HCT116 (cell line): ENCODE results near the gene NKAIN4. TPM values are rescaled to one million over a fixed set of nuclear protein-coding genes. Genes with fewer than 3 reads are reported as not detected.

ENCODE experiments used
- ATAC-seq: fragments of 200-7000 bp; cut with Tn5 transposase; 2 replicates; pipeline ENCODE4 v1.9.1; 2020; ENCODE audit warnings: mild to moderate bottlenecking, moderate library complexity
- BruUV-seq: library from RNA; stranded (reverse); fragments of 400-500 nt; replicated peaks from 2 replicates; lab custom pipeline; 2021; lab: Mats Ljungman, UMichigan
- CTCF ChIA-PET: fragments of 300-600 bp; sonication (Branson Sonifier 250); formaldehyde crosslinking; loops from one replicate; lab custom pipeline; 2021; ENCODE audit warnings: antibody characterized with exemption; lab: Charles Lee
- POLR2A ChIA-PET: fragments of 300-600, 350-600 bp; sonication (Branson Sonifier 250); formaldehyde crosslinking; loops from one replicate; lab custom pipeline; 2021; ENCODE audit warnings: antibody characterized with exemption; lab: Charles Lee
- RAD21 ChIA-PET, 2 experiments: fragments of 300-600 bp; sonication (Branson Sonifier 250); formaldehyde crosslinking; loops; one replicate each; lab custom pipeline; 2023; ENCODE audit warnings: low total read pairs in 2 of 2; ENCODE audit not compliant: uncharacterized antibody in 2 of 2, unreplicated experiment in 2 of 2, low non-redundant PET in 1 of 2; lab: Charles Lee
- DNase-seq: peaks from one replicate; pipeline ENCODE4 v3.0.0-alpha.2; 2010; ENCODE audit warnings: low read depth, low spot score
- H2AFZ ChIP-seq: fragments of 200-600 bp; shearing (Covaris generic), sonication (generic); 2 replicates; pipeline ENCODE4 v1.6.1; 2017; ENCODE audit warnings: low read depth, mixed run types, mixed read lengths, antibody characterized with exemption, low read length; ENCODE audit not compliant: poor library complexity, severe bottlenecking
- H3K27ac ChIP-seq: 2 replicates; pipeline ENCODE4 v1.5.1; 2012; ENCODE audit warnings: low read depth, low read length
- H3K27me3 ChIP-seq: fragments of 200-600 bp; sonication (generic); 2 replicates; pipeline ENCODE4 v1.6.1; 2016; ENCODE audit warnings: mixed run types, low read length, mixed read lengths; ENCODE audit not compliant: insufficient read depth
- H3K36me3 ChIP-seq, 2 experiments: fragments of 200-500 bp in 1 of 2; fragments of 200-600 bp in 1 of 2; sonication (Bioruptor generic) in 1 of 2; sonication (generic) in 1 of 2; 2 replicates each; pipeline versions ENCODE4 v1.5.1 to v1.6.1; 2014 to 2016; ENCODE audit warnings: low read length in 2 of 2, inconsistent platforms in 1 of 2, mixed read lengths in 1 of 2, mixed run types in 1 of 2; ENCODE audit not compliant: insufficient read depth in 2 of 2, control insufficient read depth in 1 of 2
- H3K4me1 ChIP-seq, 2 experiments: fragments of 200-600 bp in 1 of 2; sonication (generic) in 1 of 2; 2 replicates each; pipeline versions ENCODE4 v1.5.1 to v1.6.1; 2012 to 2017; ENCODE audit warnings: low read length in 2 of 2, inconsistent platforms in 1 of 2, mild to moderate bottlenecking in 1 of 2, mixed read lengths in 1 of 2, mixed run types in 1 of 2, moderate library complexity in 1 of 2; ENCODE audit not compliant: insufficient read depth in 2 of 2, control insufficient read depth in 1 of 2
- H3K4me2 ChIP-seq: fragments of 200-600 bp; sonication (generic); 2 replicates; pipeline ENCODE4 v1.6.1; 2017; ENCODE audit warnings: mixed run types, low read length, mixed read lengths
- H3K4me3 ChIP-seq, 2 experiments: fragments of 200-600 bp in 1 of 2; sonication (generic) in 1 of 2; replicated peaks in 1 of 2; 2 replicates each; pipeline ENCODE4 v1.5.1; 2011 to 2016; ENCODE audit warnings: low read length in 2 of 2, control low read depth in 1 of 2, low read depth in 1 of 2, mild to moderate bottlenecking in 1 of 2, mixed read lengths in 1 of 2, mixed run types in 1 of 2
- H3K79me2 ChIP-seq: fragments of 200-600 bp; sonication (generic); 2 replicates; pipeline ENCODE4 v1.6.1; 2017; ENCODE audit warnings: mild to moderate bottlenecking, mixed run types, low read length, moderate library complexity, mixed read lengths; ENCODE audit not compliant: insufficient read depth
- H3K9ac ChIP-seq: fragments of 200-600 bp; sonication (generic); 2 replicates; pipeline ENCODE4 v1.6.1; 2016; ENCODE audit warnings: low read length, mixed read lengths
- H3K9me2 ChIP-seq: fragments of 200-600 bp; sonication (generic), shearing (Covaris generic); 2 replicates; pipeline ENCODE4 v1.6.1; 2017; ENCODE audit warnings: mixed run types, mild to moderate bottlenecking, moderate library complexity; ENCODE audit not compliant: insufficient read depth
- H3K9me3 ChIP-seq, 2 experiments: fragments of 200-500 bp in 1 of 2; fragments of 200-600 bp in 1 of 2; sonication (Bioruptor generic) in 1 of 2; sonication (generic) in 1 of 2; 2 replicates each; pipeline ENCODE4 v1.6.1; 2014 to 2017; ENCODE audit warnings: low read length in 2 of 2, mixed read lengths in 2 of 2, inconsistent platforms in 1 of 2, low read depth in 1 of 2, mild to moderate bottlenecking in 1 of 2, mixed run types in 1 of 2, moderate library complexity in 1 of 2; ENCODE audit not compliant: control insufficient read depth in 1 of 2, insufficient read depth in 1 of 2
- H4K20me1 ChIP-seq: fragments of 200-600 bp; sonication (generic), shearing (Covaris generic); 2 replicates; pipeline ENCODE4 v1.6.1; 2017; ENCODE audit warnings: mixed run types, mild to moderate bottlenecking, moderate library complexity; ENCODE audit not compliant: insufficient read depth
- CTCF ChIP-seq, 3 experiments: fragments of 200-600 bp in 1 of 3; sonication (generic) in 1 of 3; IDR thresholded peaks in 2 of 3; conservative IDR thresholded peaks in 1 of 3; 2 replicates each; pipeline ENCODE4 v1.5.1; 2012 to 2017; ENCODE audit warnings: low read depth in 2 of 3, low read length in 2 of 3, antibody characterized with exemption in 1 of 3, borderline replicate concordance in 1 of 3, control low read depth in 1 of 3, mild to moderate bottlenecking in 1 of 3, mixed read lengths in 1 of 3, mixed run types in 1 of 3, moderate library complexity in 1 of 3; ENCODE audit not compliant: insufficient read depth in 1 of 3
- EGR1 ChIP-seq: IDR thresholded peaks from 2 replicates; pipeline ENCODE4 v1.6.1; 2012; ENCODE audit warnings: low read depth
- ELF1 ChIP-seq: IDR thresholded peaks from 2 replicates; pipeline ENCODE4 v1.6.1; 2012; ENCODE audit warnings: low read depth, borderline replicate concordance
- EZH2 ChIP-seq: fragments of 200-600 bp; sonication (generic); IDR thresholded peaks from 2 replicates; pipeline ENCODE4 v1.6.1; 2017; ENCODE audit warnings: antibody characterized with exemption, mixed run types
- EZH2phosphoT487 ChIP-seq: fragments of 200-600 bp; IDR thresholded peaks from 2 replicates; pipeline ENCODE4 v1.6.1; 2018; ENCODE audit warnings: antibody characterized with exemption, borderline replicate concordance
- FOSL1 ChIP-seq: IDR thresholded peaks from 2 replicates; pipeline ENCODE4 v1.6.1; 2012; ENCODE audit warnings: low read depth
- JUND ChIP-seq: IDR thresholded peaks from 2 replicates; pipeline ENCODE4 v1.6.1; 2012
- MAX ChIP-seq: IDR thresholded peaks from 2 replicates; pipeline ENCODE4 v1.6.1; 2012
- POLR2A ChIP-seq: IDR thresholded peaks from 2 replicates; pipeline ENCODE4 v1.7.0; 2011; ENCODE audit warnings: borderline replicate concordance; ENCODE audit not compliant: insufficient read depth, insufficient read length; ENCODE audit errors: extremely low read depth
- SIN3A ChIP-seq: IDR thresholded peaks from 2 replicates; pipeline ENCODE4 v1.6.1; 2012; ENCODE audit warnings: low read depth
- SP1 ChIP-seq: IDR thresholded peaks from 2 replicates; pipeline ENCODE4 v1.6.1; 2012; ENCODE audit warnings: low read depth
- TCF7L2 ChIP-seq: IDR thresholded peaks from 2 replicates; pipeline ENCODE4 v1.7.0; 2011; ENCODE audit warnings: borderline replicate concordance, inconsistent platforms; ENCODE audit not compliant: insufficient read depth, insufficient read length; ENCODE audit errors: extremely low read depth
- ZBTB33 ChIP-seq: IDR thresholded peaks from 2 replicates; pipeline ENCODE4 v1.6.1; 2011; ENCODE audit warnings: mild to moderate bottlenecking, low read length, moderate library complexity; ENCODE audit not compliant: insufficient replicate concordance; ENCODE audit errors: extremely low read depth
- ZFX ChIP-seq: fragments of 450-650 bp; IDR thresholded peaks from 2 replicates; pipeline ENCODE4 v1.6.1; 2017
- ZNF274 ChIP-seq: fragments of 200-500 bp; sonication (Bioruptor generic); IDR thresholded peaks from 2 replicates; pipeline ENCODE4 v1.6.1; 2014; ENCODE audit warnings: mild to moderate bottlenecking, low read depth, low read length, inconsistent platforms
- intact Hi-C: fragments of 100-400 bp; cut with micrococcal nuclease; formaldehyde crosslinking; loops from 2 replicates; pipeline ENCODE4 v1.10.0; 2022
- total RNA-seq: library from RNA; stranded (reverse); gene quantifications from one replicate; pipeline ENCODE4 v1.2.1, GENCODE V29; 2021; ENCODE audit not compliant: unreplicated experiment

Gene NKAIN4
- total RNA-seq, 1 experiment from 2014 or later = not detected

- Histone ChIP-seq H3K4me3 (no peak overlapping the region), H3K9me2 (no peaks in the 10 kb centered on the region), H3K27ac (no peak overlapping the region), H3K79me2 (no peaks in the 10 kb centered on the region), H3K9ac (no peak overlapping the region), H3K4me2 (no peak overlapping the region), H3K4me1 (peaks cover 0 to 9% of the 10 kb centered on the region in 2 experiments; a peak in 1 of 4 replicates), H3K36me3 (no peaks in the 10 kb centered on the region), H3K9me3 (no peaks in the 10 kb centered on the region)
- no TSS peak for BruUV-seq
- RAD21 ChIA-PET = interaction anchor here in 1 of 2 experiments (1.0 kb wide), 1 partner anchor 43 kb away, joined by 3 read pairs; no protein-coding TSS in a partner anchor
- intact Hi-C loops = no loop called here
- DNase-seq (no peak), ATAC-seq (no peak)
- no peak for TF ChIP-seq ZBTB33
- TF ChIP-seq TCF7L2 = no peak
- no peak for TF ChIP-seq ZNF274
- TF ChIP-seq ZFX = no peak
- no peak for TF ChIP-seq POLR2A
- TF ChIP-seq, all 23 proteins: peak for 0
- no peak overlapping the region for H2AFZ ChIP-seq
- CTCF ChIA-PET = interaction anchor here (1.3 kb wide), 1 partner anchor 42 kb away, joined by 3 read pairs; no protein-coding TSS in a partner anchor
- no peaks in the 10 kb centered on the region for H3K27me3 ChIP-seq
- H4K20me1 ChIP-seq = no peaks in the 10 kb centered on the region
- POLR2A ChIA-PET = no interaction called here
Measured at GRCh38 chr20:63265891-63266515, 11.7 kb upstream of the NKAIN4 start.

- Histone ChIP-seq H3K36me3 (no peaks in the 10 kb centered on the region), H3K4me3 (no peak overlapping the region), H3K27me3 (no peaks in the 10 kb centered on the region), H3K9ac (no peak overlapping the region), H3K27ac (no peak overlapping the region), H3K79me2 (no peaks in the 10 kb centered on the region), H3K9me3 (no peaks in the 10 kb centered on the region), H4K20me1 (no peaks in the 10 kb centered on the region), H3K4me1 (peaks cover 0 to 9% of the 10 kb centered on the region in 2 experiments; a peak in 1 of 4 replicates), H3K9me2 (no peaks in the 10 kb centered on the region), H2AFZ (no peak overlapping the region), H3K4me2 (no peak overlapping the region)
- RAD21 ChIA-PET = no interaction called here
- intact Hi-C loops = no loop called here
- POLR2A ChIA-PET = no interaction called here
- ATAC-seq (no peak), DNase-seq (no peak)
- no TSS peak for BruUV-seq
- CTCF ChIA-PET = no interaction called here
- TF ChIP-seq EGR1 = no peak
- TF ChIP-seq MAX = no peak
- TF ChIP-seq TCF7L2 = no peak
- no peak for TF ChIP-seq SIN3A
- no peak for TF ChIP-seq EZH2
- TF ChIP-seq ELF1 = no peak
- no peak for TF ChIP-seq SP1
- no peak for TF ChIP-seq CTCF (IDR thresholded peaks at IDR 0.05 in 2 of 3, conservative IDR thresholded peaks at IDR 0.05 in 1 of 3; ENCODE audit: borderline replicate concordance in 1 of 3, insufficient read depth in 1 of 3, low read depth in 2 of 3, low read length in 2 of 3)
- no peak for TF ChIP-seq ZNF274
- no peak for TF ChIP-seq POLR2A
- no peak for TF ChIP-seq JUND
- no peak for TF ChIP-seq EZH2phosphoT487
- no peak for TF ChIP-seq FOSL1
Measured at GRCh38 chr20:63264519-63264918, 10.3 kb upstream of the NKAIN4 start.
